Measurements from ENCODE around the gene LTBP2.
A peak's percentile ranks its signal among the peaks of the same experiment; 100 is the strongest.

The LTBP2 gene

GRCh38 chr14:74637178-74637550 lies 25.1 kb upstream of the LTBP2 start:
- DNase-seq, result no peak

GRCh38 chr14:74636424-74637177 lies 24.6 kb upstream of the LTBP2 start:
- DNase-seq, result no peak

- no peak for DNase-seq
These were observed 23.8 kb upstream of the LTBP2 start for GRCh38 chr14:74635847-74636246.

GRCh38 chr14:74634964-74635363 lies 22.9 kb upstream of the LTBP2 start:
- DNase-seq, result no peak

- no peak for DNase-seq
These were observed 22.4 kb upstream of the LTBP2 start for GRCh38 chr14:74634481-74634880.

- no peak for DNase-seq
These were observed 19.0 kb upstream of the LTBP2 start for GRCh38 chr14:74630881-74631690.

- no peak for DNase-seq
These were observed 16.4 kb upstream of the LTBP2 start for GRCh38 chr14:74628418-74628817.

GRCh38 chr14:74627076-74627475 lies 15.0 kb upstream of the LTBP2 start:
- no peak for DNase-seq

GRCh38 chr14:74622257-74622656 lies 10.2 kb upstream of the LTBP2 start:
- no peak for DNase-seq

GRCh38 chr14:74621556-74621955 lies 9.5 kb upstream of the LTBP2 start:
- DNase-seq, result no peak

GRCh38 chr14:74620923-74621322 lies 8.9 kb upstream of the LTBP2 start:
- no peak for DNase-seq

- peak in 1 of 2 donors; percentile 44 for DNase-seq
These were observed 8.5 kb upstream of the LTBP2 start for GRCh38 chr14:74620497-74620921.

GRCh38 chr14:74619672-74620131 lies 7.7 kb upstream of the LTBP2 start:
- DNase-seq, result no peak

- DNase-seq, result peak; percentile 68 to 77
These were observed 6.3 kb upstream of the LTBP2 start for GRCh38 chr14:74618078-74618952.

- DNase-seq, result peak in 1 of 2 donors; percentile 15
These were observed 5.1 kb upstream of the LTBP2 start for GRCh38 chr14:74616996-74617700.

GRCh38 chr14:74616507-74616906 lies 4.5 kb upstream of the LTBP2 start:
- peak in 1 of 2 donors; percentile 46 for DNase-seq

GRCh38 chr14:74615735-74616134 lies 3.7 kb upstream of the LTBP2 start:
- DNase-seq, result no peak

- no peak for DNase-seq
These were observed 2.8 kb upstream of the LTBP2 start for GRCh38 chr14:74614508-74615495.

- DNase-seq, result no peak
These were observed 1.3 kb upstream of the LTBP2 start for GRCh38 chr14:74613211-74613914.

GRCh38 chr14:74612350-74613021 lies 449 bp upstream of the LTBP2 start:
- peak; percentile 82 to 89 for DNase-seq

All from CD4-positive, alpha-beta T cell treated with Interferon alpha-2 for 1 hour (primary cell).